Measurements from ENCODE around the gene KLHL21.
A peak's percentile ranks its signal among the peaks of the same experiment; 100 is the strongest.
"Not testable (repeated sequence)": the region's sequence is repeated elsewhere in the genome, so short reads cannot be mapped to it uniquely, and the experiment has no call there.

Gene KLHL21

DNA sequence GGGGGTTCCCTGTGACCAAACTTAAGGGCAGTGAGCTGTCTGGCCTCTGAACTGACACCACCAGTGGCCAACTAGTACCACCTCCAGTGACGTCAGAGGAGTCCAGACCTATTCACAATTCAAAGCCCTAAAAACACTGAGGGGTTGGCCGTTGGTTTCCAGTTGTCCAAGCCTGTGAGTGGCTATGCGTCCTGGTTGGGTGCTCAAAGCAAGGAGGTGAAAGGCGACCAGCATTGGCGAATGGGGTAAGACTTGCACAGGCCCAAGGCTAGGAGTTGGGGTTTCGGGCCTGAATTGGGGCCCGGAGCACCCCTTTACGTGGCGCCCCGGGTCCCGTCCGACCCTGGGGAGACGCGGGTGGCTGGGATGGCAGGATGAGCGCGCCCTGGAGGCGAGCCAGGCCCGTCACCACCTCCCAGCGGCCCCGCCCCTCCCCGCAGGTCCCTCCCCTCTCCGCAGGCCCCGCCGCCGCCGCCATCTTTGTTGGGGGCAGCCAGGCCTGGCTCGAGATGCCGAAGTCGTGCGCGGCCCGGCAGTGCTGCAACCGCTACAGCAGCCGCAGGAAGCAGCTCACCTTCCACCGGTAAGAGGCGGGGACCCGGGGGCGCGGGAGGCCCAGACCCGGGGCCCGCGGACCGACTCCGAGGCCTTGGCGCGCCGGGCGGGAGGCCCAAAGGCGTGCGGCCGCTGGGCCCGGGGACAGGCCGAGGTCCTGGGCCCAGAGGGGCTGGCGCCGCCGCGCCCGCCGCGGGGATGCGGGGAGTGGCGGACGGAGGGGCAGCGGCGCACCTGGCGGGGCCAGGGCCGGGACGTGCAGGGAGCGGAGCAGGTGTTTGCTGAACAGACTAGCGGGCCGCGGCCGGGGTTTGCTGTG lies 22.3 kb upstream of the KLHL21 start, which contains the start of gene THAP3:
Gene THAP3, plus strand, starts transcription at position 159 of the 874 bp plus-strand sequence. Its CDS starts 351 bp downstream, at position 510.
- peak; percentile 98 for FAIRE-seq

DNA sequence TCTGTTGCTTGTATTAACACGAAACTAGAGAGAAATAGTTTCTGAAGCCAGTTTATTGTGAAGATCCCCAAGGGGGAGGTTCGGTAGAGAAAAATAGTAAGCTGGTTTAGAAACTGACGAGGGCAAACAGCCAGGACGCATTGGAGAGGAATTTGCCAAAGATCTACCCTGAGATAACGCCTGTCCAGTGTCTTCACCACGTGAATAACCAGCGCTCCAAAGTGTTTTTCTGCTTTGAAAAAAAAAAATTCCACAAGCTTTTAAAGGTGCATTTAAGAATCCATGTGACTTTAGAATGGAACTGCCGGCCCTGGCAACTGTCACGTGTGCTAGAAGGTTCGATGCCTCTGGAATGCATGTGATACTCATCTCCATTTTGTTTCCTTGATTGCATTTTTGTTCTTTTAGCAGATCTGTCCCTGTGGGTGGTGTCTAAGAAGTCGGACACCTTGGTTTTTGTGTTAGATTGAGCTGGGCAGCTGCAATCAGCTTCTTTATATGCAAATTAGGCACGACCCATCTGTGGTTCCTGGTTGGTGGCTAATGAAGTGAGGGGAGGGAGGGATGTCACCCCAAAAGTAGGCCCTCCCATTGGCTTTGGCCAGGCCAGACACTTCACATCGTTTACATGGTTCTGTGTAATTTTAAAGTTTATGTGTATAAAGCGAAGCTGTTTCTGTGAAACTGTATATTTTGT lies 20.7 kb upstream of the KLHL21 start:
- FAIRE-seq = no peak

GRCh38 chr1:6622396-6623152 lies 19.9 kb upstream of the KLHL21 start:
- no peak for FAIRE-seq

GRCh38 chr1:6621429-6622391 lies 19.0 kb upstream of the KLHL21 start:
- no peak for FAIRE-seq

DNA sequence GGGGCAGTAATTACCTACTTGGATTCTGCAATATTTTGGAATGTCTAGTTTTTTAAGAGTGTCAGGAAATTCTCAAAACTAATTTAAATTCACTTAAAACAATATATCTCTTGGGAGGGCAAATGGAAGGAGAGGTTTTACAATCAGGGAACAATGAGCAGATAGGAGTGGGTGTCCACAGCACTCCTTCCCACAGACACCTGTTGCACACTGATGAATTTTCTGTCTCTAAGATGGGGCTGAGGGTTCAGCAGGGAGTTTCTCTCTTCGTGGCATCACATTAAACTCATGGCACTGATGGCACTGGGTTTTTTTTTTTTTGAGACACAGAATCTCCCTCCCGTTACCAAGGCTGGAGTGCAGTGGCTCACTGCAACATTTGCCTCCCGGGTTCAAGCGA lies 16.4 kb upstream of the KLHL21 start:
- FAIRE-seq = no peak

DNA sequence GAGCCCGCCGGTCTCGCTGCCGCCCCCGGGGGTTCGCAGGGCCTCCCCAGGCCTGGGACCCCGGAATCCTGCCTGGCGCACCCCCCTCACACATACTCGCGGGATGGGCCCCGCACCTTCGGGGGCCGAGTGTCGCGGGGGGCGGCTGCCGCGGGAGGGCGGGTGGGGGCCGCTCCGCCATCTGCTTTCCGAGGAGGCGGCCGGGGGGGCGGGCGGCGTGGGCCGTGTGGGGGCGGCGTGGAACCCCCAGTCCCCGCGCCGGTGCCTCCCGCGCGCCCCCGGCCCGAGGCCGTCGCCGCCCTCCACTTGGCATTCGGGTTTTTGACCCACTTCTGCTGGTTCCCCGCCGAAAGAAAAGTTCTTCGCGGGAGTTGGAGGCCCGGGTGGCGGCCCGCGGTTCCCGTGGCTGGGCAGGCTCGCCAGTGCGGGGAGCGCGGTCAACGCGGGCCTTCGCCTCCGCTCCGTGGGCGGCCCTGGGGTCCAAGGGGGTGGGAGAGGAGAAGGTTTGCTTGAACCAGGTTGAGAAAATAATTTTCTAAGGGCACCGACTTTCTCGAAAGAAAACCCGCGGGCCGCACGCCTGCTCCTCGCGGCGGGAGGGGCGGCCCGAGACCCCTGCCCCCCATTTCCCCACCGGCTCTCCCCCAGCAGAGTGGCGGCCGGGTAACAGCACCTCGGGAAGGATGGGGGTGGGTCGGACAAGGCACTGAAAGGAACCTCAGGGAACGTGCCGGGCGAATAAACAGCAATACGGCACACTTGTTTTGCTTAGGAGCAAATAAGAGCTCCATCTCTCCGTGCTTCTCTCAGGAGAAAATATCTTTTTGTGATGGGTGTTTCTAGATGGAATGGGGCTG lies 12.5 kb upstream of the KLHL21 start:
- FAIRE-seq = no peak

DNA sequence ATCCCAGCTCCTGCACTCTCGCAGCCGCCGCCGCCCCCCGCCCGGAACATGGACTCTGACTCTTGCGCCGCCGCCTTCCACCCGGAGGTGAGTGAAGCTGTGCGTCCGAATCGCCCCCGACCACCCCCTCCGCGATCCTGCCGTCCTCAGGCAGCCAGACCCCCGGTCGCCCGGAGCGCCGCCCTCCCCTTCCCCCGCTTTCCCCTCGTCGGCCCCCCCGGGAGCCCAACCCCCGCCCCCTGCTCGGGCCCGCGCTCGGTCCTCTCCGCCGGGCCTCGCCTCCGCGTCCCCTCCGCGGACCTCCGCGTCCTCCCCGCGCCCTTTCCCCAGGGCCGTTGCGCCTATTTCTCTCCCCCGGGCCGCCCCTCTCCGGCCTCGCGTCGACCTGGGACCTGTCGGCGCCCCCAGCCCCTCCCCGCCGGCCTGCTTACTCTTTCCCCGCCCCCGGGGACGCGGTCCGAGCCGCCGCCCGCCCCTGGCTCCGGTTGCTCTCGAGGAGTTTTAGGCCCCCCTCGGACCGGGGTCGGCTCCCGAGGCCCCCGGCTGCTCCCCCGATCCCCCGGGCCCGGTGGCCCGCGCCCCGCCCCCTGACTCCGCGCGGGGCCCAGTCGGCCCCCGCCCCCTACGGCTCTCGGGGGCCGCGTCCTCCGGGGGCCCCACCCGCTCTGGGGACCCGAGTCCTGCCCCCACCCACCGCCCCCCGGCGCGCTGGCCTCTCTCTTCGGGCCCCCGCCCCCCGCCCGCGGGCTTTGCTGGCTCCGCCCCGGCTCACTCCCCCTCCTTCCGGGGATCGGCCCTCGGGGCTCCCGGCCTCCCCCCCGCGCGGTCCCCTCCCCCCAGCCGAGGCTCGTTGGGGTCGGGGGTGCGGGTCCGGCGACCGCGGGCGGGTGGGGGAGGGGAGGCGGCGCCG lies 11.6 kb upstream of the KLHL21 start:
- FAIRE-seq = no peak

DNA sequence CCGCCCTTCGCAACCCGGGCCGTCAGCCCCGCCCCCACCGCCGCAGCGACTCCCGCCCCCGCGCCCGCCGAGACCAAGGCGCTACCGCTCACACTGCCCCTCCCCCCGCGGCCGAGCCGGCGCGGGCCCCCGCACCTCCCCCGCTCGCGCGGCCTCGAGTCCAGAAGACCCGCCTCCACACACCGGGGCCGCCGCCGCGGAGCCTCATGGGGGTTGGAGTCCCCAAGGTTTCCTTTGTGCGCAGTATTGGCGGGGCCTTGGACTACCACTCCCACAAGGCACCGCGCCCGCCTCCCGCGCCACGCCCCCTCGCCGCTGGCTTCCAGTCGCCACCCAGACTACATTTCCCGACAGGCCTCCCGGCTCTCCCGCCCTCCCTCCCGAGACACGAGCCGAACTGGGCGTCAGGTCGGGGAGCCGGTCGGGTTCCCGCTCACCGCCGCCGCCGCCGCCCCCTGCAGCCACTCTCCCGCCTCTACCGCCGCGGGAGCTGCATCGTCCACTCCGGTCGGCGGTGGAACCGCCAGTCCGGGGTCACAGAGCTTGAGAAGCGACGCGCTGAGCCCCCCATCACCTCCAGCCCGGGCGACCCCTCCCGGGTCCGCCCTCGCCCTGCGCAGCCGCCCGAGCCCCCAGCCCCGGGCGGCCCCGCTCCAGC lies 10.8 kb upstream of the KLHL21 start, which contains the start of gene PHF13:
Gene PHF13, plus strand, starts transcription at position 371 of the 658 bp plus-strand sequence. CDS start 336 bp downstream, outside the sequence.
- FAIRE-seq = peak; percentile 3

- FAIRE-seq = no peak
These were observed 10.1 kb upstream of the KLHL21 start for GRCh38 chr1:6612641-6613360.

DNA sequence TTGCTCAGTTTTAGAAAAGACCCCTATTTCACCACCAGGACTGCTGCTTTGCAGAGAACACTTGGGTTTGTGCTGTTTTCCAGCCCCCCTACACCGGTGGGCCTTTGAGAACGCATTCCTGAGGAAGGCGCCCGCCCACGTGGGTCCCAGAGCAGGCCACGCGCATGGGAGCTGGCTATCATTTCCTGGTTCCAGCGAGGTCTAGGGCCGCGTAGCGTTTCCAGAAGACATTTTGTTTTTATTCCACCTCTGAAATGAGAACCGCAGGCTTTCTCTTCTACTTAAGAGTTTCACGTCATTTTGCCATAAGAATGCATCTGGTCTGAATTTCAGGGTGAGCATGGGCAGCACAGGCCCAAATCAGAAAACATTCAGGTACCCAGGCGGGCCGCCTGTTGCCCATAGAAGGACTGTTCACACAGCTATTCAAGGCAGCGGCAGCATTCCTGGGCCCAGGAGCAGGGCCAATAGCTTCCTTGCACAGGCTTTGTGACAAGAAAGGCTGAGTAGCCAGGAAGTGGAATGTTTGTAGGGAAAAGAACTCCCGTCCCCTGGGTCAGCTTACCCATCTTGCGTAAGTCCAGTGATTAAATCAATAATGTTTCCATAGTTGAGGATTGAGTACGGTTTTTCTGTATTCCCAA lies 1.4 kb upstream of the KLHL21 start:
- FAIRE-seq = peak; percentile 79

DNA sequence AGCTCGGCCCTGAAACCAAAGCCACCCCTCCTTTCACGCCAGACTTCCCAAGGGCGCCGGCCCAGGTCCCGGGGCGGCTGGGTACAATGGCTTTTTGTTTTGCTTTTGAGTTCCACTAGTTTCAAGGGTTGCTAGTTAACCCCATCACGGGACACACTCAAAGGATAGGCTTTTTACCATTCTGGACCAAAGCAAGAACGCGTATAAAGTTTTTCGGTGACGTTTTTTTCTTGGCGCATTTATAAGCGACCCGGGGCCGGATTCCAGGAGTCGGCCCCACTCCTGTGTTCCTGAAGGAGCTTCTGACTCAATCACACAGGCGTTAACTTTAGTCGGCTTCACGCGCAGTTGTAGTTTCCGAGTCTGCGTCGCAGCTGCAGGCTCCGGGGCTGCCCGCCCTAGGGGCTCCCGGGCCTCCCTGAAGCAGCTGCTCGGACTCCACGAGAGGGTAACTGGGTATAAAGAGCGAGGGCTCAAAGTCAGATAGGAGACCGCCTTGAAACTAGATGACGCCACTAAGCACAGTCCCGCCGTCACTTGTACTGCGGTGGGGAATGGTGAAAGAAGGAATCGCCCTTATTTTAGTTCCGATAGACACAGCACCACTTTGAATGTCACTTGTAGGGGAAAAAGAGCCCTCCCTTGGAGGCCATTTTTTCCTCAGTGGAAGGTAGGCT lies 707 bp upstream of the KLHL21 start:
- peak; percentile 84 for FAIRE-seq

DNA sequence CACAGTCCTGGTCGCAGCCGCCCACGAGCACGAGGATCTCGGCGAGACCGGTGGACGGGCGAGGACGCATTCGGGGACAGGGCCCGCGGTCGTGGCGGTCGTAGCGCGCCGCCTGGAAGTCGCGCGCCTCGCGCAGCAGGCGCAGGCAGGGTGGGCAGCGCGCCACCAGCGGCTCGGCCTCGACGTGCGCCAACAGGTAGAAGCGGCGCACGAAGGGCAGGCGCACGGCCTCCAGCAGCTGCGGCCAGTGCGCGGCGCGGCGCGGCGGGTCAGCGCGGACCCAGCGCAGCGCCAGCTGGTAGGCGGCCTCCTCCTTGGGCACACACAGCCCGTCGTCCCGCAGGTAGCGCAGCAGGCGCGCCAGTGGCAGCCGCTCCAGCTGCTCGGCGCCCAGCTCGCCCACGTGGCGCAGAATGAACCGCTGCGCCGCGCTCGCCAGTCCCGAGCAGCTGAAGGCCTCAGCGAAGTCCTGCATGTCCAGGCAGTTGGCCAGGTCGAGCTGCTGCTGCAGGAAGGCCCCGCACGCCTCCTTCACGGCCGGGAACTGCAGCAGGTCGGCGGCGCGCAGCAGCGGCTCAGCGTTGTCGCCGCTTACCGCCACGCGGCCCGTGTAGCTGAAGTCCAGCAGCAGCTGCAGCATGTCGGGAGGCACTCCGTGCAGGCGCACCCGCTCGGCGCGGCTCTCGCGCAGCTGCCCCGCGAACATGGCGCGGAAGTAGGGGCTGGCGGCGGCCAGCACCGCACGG lies 573 bp downstream of the KLHL21 start:
- FAIRE-seq = no peak

- FAIRE-seq = peak; percentile 88
These were observed 1.4 kb downstream of the KLHL21 start for GRCh38 chr1:6601049-6601922.

DNA sequence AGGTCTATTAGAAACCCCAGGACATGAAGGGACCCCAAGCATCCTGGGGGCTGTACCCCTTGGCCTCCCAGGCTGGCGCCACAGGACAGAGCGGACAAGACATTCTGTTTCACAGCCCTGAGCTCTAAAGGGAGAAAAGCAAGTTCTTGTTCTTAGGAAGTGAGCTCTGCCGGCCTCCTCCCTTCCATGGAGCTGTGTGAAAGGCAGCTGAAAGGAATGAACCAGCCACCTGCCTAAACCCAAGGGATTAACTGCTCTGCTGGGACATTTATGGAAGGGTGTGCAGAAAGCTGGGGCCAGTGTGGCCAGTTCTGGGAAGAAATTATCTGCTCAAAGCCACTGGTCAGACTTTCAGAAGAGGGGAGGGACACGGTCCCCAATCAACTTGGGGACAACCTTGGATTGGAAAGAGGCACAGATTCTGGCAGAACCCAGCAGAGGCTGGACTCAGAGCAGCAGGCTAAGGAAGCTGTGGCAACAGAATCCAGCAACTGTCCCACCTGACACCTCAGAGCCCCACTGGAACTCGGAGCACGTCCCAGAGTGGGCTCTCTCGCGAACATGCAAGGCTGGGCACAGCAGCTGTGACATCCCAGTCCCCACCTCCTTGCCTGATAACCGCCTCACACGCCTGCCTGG lies 2.1 kb downstream of the KLHL21 start:
- no peak for FAIRE-seq

DNA sequence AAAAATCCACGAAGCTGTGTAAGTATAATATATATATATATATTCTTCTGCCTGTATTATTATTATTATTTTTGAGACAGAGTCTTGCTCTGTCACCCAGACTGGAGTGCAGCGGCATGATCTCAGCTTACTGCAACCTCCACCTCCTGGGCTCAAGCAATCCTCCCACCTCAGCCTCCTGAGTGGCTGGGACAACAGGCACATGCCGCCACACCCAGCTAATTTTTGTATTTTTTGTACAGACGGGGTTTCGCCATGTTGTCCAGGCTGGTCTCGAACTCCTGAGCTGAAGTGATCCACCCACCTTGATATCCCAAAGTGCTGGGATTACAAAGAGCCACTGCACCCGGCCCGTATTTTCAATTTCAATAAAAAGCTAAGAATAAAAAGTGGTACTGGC lies 2.7 kb downstream of the KLHL21 start:
- FAIRE-seq = not testable (repeated sequence)

All from G401.6 (cell line).